ENCODE data around the gene ABCC11. TPM values are rescaled to one million over a fixed set of nuclear protein-coding genes. Genes with fewer than 3 reads are reported as not detected.

The ABCC11 gene
- total and polyA plus RNA-seq, 2 of the 13 experiments (the other 11 are each of a cell fraction or from before 2014, with no cell fraction given): 1.0 to 1.4 TPM

GRCh38 chr16:48129926-48130325, 117.4 kb downstream of the ABCC11 start (continued):
- TF ChIP-seq, protein P1, sequence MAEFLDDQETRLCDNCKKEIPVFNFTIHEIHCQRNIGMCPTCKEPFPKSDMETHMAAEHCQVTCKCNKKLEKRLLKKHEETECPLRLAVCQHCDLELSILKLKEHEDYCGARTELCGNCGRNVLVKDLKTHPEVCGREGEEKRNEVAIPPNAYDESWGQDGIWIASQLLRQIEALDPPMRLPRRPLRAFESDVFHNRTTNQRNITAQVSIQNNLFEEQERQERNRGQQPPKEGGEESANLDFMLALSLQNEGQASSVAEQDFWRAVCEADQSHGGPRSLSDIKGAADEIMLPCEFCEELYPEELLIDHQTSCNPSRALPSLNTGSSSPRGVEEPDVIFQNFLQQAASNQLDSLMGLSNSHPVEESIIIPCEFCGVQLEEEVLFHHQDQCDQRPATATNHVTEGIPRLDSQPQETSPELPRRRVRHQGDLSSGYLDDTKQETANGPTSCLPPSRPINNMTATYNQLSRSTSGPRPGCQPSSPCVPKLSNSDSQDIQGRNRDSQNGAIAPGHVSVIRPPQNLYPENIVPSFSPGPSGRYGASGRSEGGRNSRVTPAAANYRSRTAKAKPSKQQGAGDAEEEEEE (CRISPR knock-in tag; IDR thresholded peaks at IDR 0.05; ENCODE audit: borderline replicate concordance): no peak
- TF ChIP-seq SRY (CRISPR knock-in tag; IDR thresholded peaks at IDR 0.05): no peak

DNA sequence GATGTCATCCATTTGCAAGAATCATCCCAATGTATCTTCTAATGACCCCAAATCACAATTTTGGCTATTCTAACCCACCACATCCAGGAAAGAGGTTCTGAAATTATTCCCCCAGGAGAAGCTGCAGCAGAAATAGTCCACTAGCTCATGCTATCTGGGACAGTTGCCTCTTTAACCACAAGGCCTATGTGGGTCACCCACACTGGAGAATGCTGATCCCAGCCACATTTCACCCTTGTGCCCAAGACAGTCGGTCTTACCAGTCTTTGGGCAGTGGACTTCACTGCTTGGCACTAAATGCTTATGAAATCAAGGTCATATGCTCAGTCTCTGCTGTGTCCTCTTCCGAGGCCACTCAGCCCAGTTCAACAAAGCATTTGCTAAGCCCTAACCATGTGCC, 118.6 kb downstream of the ABCC11 start:
- no peak for FAIRE-seq
- H3K4me1 ChIP-seq (ENCODE audit: insufficient read depth, low read length): peaks cover 8% of the 10 kb centered on the region; the same call in 1 of the 2 replicates
- no peak overlapping the region for H3K4me2 ChIP-seq (ENCODE audit: low read depth, low read length)
- CTCF ChIA-PET (ENCODE audit: low intra/inter-chr PET ratio, low total read pairs): no interaction called here
- no peaks in the 10 kb centered on the region for H4K20me1 ChIP-seq (ENCODE audit: insufficient read depth, low read length)
- H3K4me3 ChIP-seq (replicated peaks in 1 of 3; ENCODE audit: insufficient read depth in 1 of 3, low read depth in 2 of 3, low read length in 3 of 3): no peak overlapping the region
- no peak overlapping the region for H3K27ac ChIP-seq (ENCODE audit: extremely low read length, insufficient read depth, low read length)
- 13% methylated on average over 2 of the region's 2 CpGs for WGBS (ENCODE audit: low lambda C conversion rate)
- no peak overlapping the region for H3K9ac ChIP-seq (ENCODE audit: insufficient read depth, low read depth, low read length)
- POLR2A ChIA-PET: no interaction called here
- no peak for DNase-seq (ENCODE audit: low spot score)
- no TSS peak for BruUV-seq (replicated peaks)
- no peaks in the 10 kb centered on the region for H3K36me3 ChIP-seq (replicated peaks in 1 of 2; ENCODE audit: control insufficient read depth in 1 of 2, insufficient read depth in 2 of 2, low read length in 2 of 2)
- intact Hi-C loops (cut with micrococcal nuclease; ENCODE audit: unreplicated experiment) (no loop called here), in situ Hi-C loops (cut with HindIII; ENCODE audit: extremely low pct_ligation_motif_present, low pct_unique_long_range_greater_than_20kb) (no loop called here)
- ATAC-seq: peak; percentile 37; the same call in 1 of the 3 replicates
- H3K27me3 ChIP-seq (ENCODE audit: control insufficient read depth in 1 of 2, insufficient read depth in 2 of 2, low read length in 2 of 2): peaks cover 0 to 3% of the 10 kb centered on the region in 2 experiments; a peak in 1 of 5 replicates
- H2AFZ ChIP-seq (ENCODE audit: low read length): no peak overlapping the region
- no peaks in the 10 kb centered on the region for H3K79me2 ChIP-seq (ENCODE audit: insufficient read depth, low read length)
- H3K9me3 ChIP-seq (ENCODE audit: low read length): no peaks in the 10 kb centered on the region
- TF ChIP-seq RBFOX2 (IDR thresholded peaks at IDR 0.05; ENCODE audit: low read depth, low read length) (no peak), ZNF577 (CRISPR knock-in tag; IDR thresholded peaks at IDR 0.05; ENCODE audit: borderline replicate concordance, low read depth) (no peak), ZNF781 (CRISPR knock-in tag; IDR thresholded peaks at IDR 0.05; ENCODE audit: borderline replicate concordance, not compliant biosample characterization) (no peak), RBAK (CRISPR knock-in tag; IDR thresholded peaks at IDR 0.05) (no peak), ZSCAN9 (CRISPR knock-in tag; IDR thresholded peaks at IDR 0.05; ENCODE audit: borderline replicate concordance) (no peak), DR1 (CRISPR knock-in tag; IDR thresholded peaks at IDR 0.05) (no peak), RAD51 (IDR thresholded peaks at IDR 0.05; ENCODE audit: borderline replicate concordance) (no peak), KAT7 (CRISPR knock-in tag; IDR thresholded peaks at IDR 0.05; ENCODE audit: borderline replicate concordance) (no peak), ATRX (CRISPR knock-in tag; IDR thresholded peaks at IDR 0.05; ENCODE audit: borderline replicate concordance) (no peak), ZBTB37 (CRISPR knock-in tag; IDR thresholded peaks at IDR 0.05) (no peak), BCL6 (CRISPR knock-in tag; IDR thresholded peaks at IDR 0.05) (no peak), CREB3 (CRISPR knock-in tag; IDR thresholded peaks at IDR 0.05) (no peak), SCMH1 (CRISPR knock-in tag; IDR thresholded peaks at IDR 0.05; ENCODE audit: borderline replicate concordance) (no peak)
- TF ChIP-seq, protein P2, sequence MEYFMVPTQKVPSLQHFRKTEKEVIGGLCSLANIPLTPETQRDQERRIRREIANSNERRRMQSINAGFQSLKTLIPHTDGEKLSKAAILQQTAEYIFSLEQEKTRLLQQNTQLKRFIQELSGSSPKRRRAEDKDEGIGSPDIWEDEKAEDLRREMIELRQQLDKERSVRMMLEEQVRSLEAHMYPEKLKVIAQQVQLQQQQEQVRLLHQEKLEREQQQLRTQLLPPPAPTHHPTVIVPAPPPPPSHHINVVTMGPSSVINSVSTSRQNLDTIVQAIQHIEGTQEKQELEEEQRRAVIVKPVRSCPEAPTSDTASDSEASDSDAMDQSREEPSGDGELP (IDR thresholded peaks at IDR 0.05; ENCODE audit: borderline replicate concordance, low read depth): no peak
- TF ChIP-seq, protein P3, sequence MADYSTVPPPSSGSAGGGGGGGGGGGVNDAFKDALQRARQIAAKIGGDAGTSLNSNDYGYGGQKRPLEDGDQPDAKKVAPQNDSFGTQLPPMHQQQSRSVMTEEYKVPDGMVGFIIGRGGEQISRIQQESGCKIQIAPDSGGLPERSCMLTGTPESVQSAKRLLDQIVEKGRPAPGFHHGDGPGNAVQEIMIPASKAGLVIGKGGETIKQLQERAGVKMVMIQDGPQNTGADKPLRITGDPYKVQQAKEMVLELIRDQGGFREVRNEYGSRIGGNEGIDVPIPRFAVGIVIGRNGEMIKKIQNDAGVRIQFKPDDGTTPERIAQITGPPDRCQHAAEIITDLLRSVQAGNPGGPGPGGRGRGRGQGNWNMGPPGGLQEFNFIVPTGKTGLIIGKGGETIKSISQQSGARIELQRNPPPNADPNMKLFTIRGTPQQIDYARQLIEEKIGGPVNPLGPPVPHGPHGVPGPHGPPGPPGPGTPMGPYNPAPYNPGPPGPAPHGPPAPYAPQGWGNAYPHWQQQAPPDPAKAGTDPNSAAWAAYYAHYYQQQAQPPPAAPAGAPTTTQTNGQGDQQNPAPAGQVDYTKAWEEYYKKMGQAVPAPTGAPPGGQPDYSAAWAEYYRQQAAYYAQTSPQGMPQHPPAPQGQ (CRISPR knock-in tag; IDR thresholded peaks at IDR 0.05; ENCODE audit: borderline replicate concordance): no peak

All from HepG2 (cell line).